GM18508 (cell line): ENCODE data around the gene ZNF692.
"Not testable (repeated sequence)": the region's sequence is repeated elsewhere in the genome, so short reads cannot be mapped to it uniquely, and the experiment has no call there.

ENCODE experiments used
- ATAC-seq: cut with Tn5 transposase; IDR thresholded peaks from one replicate; pipeline ENCODE4 v1.9.1; 2021; ENCODE audit warnings: moderate number of reproducible peaks; ENCODE audit not compliant: insufficient read depth, unreplicated experiment

Gene ZNF692

GRCh38 chr1:248830718-248831017 lies 28.2 kb downstream of the ZNF692 start:
- ATAC-seq: not testable (repeated sequence)

- no peak for ATAC-seq
These were observed 30.0 kb downstream of the ZNF692 start for GRCh38 chr1:248828845-248829244.

GRCh38 chr1:248825909-248826760 lies 32.8 kb downstream of the ZNF692 start, which contains the start of gene SH3BP5L:
SH3BP5L (minus strand) TSS chr1:248825915; CDS start chr1:248824935, 980 bp downstream.
- ATAC-seq: peak; percentile 88

- ATAC-seq: no peak
These were observed 33.3 kb downstream of the ZNF692 start for GRCh38 chr1:248825573-248825908.

GRCh38 chr1:248825136-248825535 lies 33.7 kb downstream of the ZNF692 start:
- no peak for ATAC-seq

- ATAC-seq: no peak
These were observed 34.2 kb downstream of the ZNF692 start for GRCh38 chr1:248824701-248825100.

GRCh38 chr1:248824301-248824700 lies 34.6 kb downstream of the ZNF692 start:
- no peak for ATAC-seq

- ATAC-seq: no peak
These were observed 35.3 kb downstream of the ZNF692 start for GRCh38 chr1:248823517-248824001.

GRCh38 chr1:248822148-248823032 lies 36.5 kb downstream of the ZNF692 start:
- no peak for ATAC-seq

GRCh38 chr1:248821641-248822040 lies 37.2 kb downstream of the ZNF692 start:
- ATAC-seq: no peak

- ATAC-seq: no peak
These were observed 37.8 kb downstream of the ZNF692 start for GRCh38 chr1:248821101-248821500.

- ATAC-seq: no peak
These were observed 38.8 kb downstream of the ZNF692 start for GRCh38 chr1:248820041-248820585.

GRCh38 chr1:248818505-248819374 lies 40.1 kb downstream of the ZNF692 start:
- ATAC-seq: no peak

GRCh38 chr1:248817065-248817464 lies 41.8 kb downstream of the ZNF692 start:
- ATAC-seq: no peak

GRCh38 chr1:248816042-248816851 lies 42.6 kb downstream of the ZNF692 start:
- ATAC-seq: no peak

- ATAC-seq: no peak
These were observed 43.4 kb downstream of the ZNF692 start for GRCh38 chr1:248815407-248816034.

GRCh38 chr1:248814351-248814750 lies 44.5 kb downstream of the ZNF692 start:
- ATAC-seq: no peak

- ATAC-seq: no peak
These were observed 45.3 kb downstream of the ZNF692 start for GRCh38 chr1:248813546-248813945.
